ENCODE measurements around the gene UBE2L3. TPM values are rescaled to one million over a fixed set of nuclear protein-coding genes. Genes with fewer than 3 reads are reported as not detected.

Gene UBE2L3
- total and polyA plus RNA-seq, 2 donors (not counting 1 experiment from before 2014, with no cell fraction given) = 13.5 to 30.9 TPM

DNA sequence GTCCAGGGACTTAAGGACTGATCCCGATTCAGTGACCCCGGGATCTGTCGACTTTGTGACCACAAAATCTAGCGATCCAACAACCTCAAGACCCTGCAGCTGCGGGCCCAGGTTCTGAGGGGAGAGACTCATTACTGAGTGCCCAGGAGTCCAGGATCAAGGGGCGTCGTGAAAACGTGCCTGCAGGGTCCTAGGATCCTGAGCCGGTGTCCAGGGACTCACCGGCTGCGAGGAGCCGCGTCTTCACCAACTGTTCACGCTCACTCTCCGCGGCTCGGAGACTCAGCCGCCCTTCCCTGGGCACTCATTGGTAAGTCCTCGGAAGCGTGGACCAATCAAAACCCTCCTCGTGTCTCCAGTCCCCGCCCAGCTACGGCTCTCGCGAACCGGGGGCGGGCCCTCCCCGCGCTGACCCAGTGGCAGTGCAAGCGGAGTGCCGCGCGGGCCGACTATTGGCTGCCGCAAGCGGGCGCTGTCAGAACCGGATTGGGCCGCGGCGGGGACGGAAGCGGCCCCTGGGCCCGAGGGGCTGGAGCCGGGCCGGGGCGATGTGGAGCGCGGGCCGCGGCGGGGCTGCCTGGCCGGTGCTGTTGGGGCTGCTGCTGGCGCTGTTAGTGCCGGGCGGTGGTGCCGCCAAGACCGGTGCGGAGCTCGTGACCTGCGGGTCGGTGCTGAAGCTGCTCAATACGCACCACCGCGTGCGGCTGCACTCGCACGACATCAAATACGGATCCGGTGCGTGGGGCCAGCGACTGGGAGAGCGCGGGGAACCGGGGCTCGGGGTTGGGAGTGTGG lies 74.5 kb downstream of the UBE2L3 start, which contains the start of gene SDF2L1:
Gene SDF2L1 (plus strand): TSS at position 514 of the 795 bp plus-strand sequence. CDS start 35 bp downstream, at position 549.
- DNase-seq = peak; percentile 98
- H4K20me1 ChIP-seq (ENCODE audit: control insufficient read depth, insufficient read depth, low read length, poor library complexity, severe bottlenecking) = peaks cover 10% of the 10 kb centered on the region
- peaks cover 12 to 27% of the 10 kb centered on the region in 2 donors for H3K4me1 ChIP-seq (ENCODE audit: control insufficient read depth in 2 of 2, insufficient read depth in 2 of 2, low read length in 2 of 2)
- ChIA-PET CTCF (interaction anchor here (0.6 to 7.9 kb wide), 11 partner anchors 10 to 756 kb away, joined by 3 to 168 read pairs (median 4); partner anchors contain the start of genes CCDC116, PPIL2 and YDJC), POLR2A (interaction anchor here (0.6 to 2.2 kb wide), 8 partner anchors 9 to 56 kb away, joined by 3 to 16 read pairs (median 6); partner anchors contain the start of genes CCDC116, PPIL2 and YDJC)
- Mint-ChIP-seq H3K4me1 (peaks cover 26% of the 10 kb centered on the region), H3K27ac (peak within 1 kb of the TSS; percentile 78), H3K9me3 (ENCODE audit: insufficient read depth) (no peaks in the 10 kb centered on the region), H3K27me3 (no peaks in the 10 kb centered on the region), H3K4me3 (peak within 1 kb of the TSS; percentile 82)
- peaks cover 0 to 5% of the 10 kb centered on the region in 2 experiments for H3K36me3 ChIP-seq (replicated peaks in 1 of 2; ENCODE audit: control extremely low read depth in 1 of 2, control insufficient read depth in 1 of 2, extremely low read depth in 1 of 2, insufficient read depth in 2 of 2, low read length in 1 of 2)
- peak within 1 kb of the TSS; percentile 50 to 93 (median 75) for H3K4me3 ChIP-seq (ENCODE audit: control extremely low read depth in 1 of 5, extremely low read depth in 1 of 5, insufficient read depth in 1 of 5, low read depth in 2 of 5, low read length in 4 of 5)
- peak within 1 kb of the TSS; percentile 41 to 84 for H3K27ac ChIP-seq (ENCODE audit: low read length in 2 of 2)
- H2AFZ ChIP-seq (ENCODE audit: insufficient read depth, low read depth, low read length, poor library complexity, severe bottlenecking) = peak within 1 kb of the TSS; percentile 99
- peak; percentile 96 for ATAC-seq (ENCODE audit: low read depth)
- H3K4me2 ChIP-seq (replicated peaks; ENCODE audit: low read depth, low read length, poor library complexity, severe bottlenecking) = peak within 1 kb of the TSS; percentile 100
- no peak for TF ChIP-seq EZH2 (IDR thresholded peaks at IDR 0.05; ENCODE audit: borderline replicate concordance, insufficient read depth, low read depth, low read length, poor library complexity, severe bottlenecking)
- TF ChIP-seq, protein P1, sequence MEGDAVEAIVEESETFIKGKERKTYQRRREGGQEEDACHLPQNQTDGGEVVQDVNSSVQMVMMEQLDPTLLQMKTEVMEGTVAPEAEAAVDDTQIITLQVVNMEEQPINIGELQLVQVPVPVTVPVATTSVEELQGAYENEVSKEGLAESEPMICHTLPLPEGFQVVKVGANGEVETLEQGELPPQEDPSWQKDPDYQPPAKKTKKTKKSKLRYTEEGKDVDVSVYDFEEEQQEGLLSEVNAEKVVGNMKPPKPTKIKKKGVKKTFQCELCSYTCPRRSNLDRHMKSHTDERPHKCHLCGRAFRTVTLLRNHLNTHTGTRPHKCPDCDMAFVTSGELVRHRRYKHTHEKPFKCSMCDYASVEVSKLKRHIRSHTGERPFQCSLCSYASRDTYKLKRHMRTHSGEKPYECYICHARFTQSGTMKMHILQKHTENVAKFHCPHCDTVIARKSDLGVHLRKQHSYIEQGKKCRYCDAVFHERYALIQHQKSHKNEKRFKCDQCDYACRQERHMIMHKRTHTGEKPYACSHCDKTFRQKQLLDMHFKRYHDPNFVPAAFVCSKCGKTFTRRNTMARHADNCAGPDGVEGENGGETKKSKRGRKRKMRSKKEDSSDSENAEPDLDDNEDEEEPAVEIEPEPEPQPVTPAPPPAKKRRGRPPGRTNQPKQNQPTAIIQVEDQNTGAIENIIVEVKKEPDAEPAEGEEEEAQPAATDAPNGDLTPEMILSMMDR (IDR thresholded peaks at IDR 0.05) = no peak
- intact Hi-C loops (cut with micrococcal nuclease) = loop anchor here (1.0 to 5.0 kb wide), 4 partner anchors 12 to 640 kb away; partner anchors contain the start of genes PPIL2, THAP7 and YDJC
- no peaks in the 10 kb centered on the region for H3K27me3 ChIP-seq (replicated peaks in 1 of 4; ENCODE audit: control extremely low read depth in 1 of 4, control insufficient read depth in 3 of 4, insufficient read depth in 4 of 4, low read length in 3 of 4)
- H3K9ac ChIP-seq (ENCODE audit: low read length) = peak within 1 kb of the TSS; percentile 93
- H3K79me2 ChIP-seq (ENCODE audit: control insufficient read depth, insufficient read depth, low read length) = peaks cover 7% of the 10 kb centered on the region
- under 1% methylated on average over 76 of the region's 76 CpGs for WGBS (ENCODE audit: insufficient coverage)
- peaks cover 0 to 3% (median 0%) of the 10 kb centered on the region in 3 donors for H3K9me3 ChIP-seq (ENCODE audit: control extremely low read depth in 1 of 3, control insufficient read depth in 2 of 3, insufficient read depth in 1 of 3, low read length in 2 of 3)
